HEK293 (cell line): ENCODE measurements around the gene CST1.
"Not testable (repeated sequence)": the region's sequence is repeated elsewhere in the genome, so short reads cannot be mapped to it uniquely, and the experiment has no call there.

Experiments used
- CTCF ChIA-PET: fragments of 350-600 bp; formaldehyde crosslinking; extraction: SDS; loops from one replicate; lab custom pipeline; 2021; ENCODE audit warnings: antibody characterized with exemption; lab: Yijun Ruan, JAX
- POLR2A ChIA-PET: fragments of 300-600 bp; formaldehyde crosslinking; extraction: SDS; loops from one replicate; lab custom pipeline; 2020; ENCODE audit warnings: antibody characterized with exemption, inconsistent platforms; lab: Yijun Ruan, JAX
- H3K27ac ChIP-seq: fragments of 200-500 bp; sonication (Bioruptor generic); 2 replicates; pipeline ENCODE4 v1.5.1; 2014; ENCODE audit warnings: low read depth, low read length, control low read depth, inconsistent platforms; ENCODE audit errors: extremely low read depth
- H3K36me3 ChIP-seq, 2 experiments: fragments of 200-500 bp in 1 of 2; sonication (Bioruptor generic) in 1 of 2; 1 replicate in 1 of 2; 2 replicates in 1 of 2; pipeline ENCODE4 v1.5.1; 2014 to 2017; ENCODE audit warnings: inconsistent platforms in 2 of 2, low read length in 2 of 2; ENCODE audit not compliant: control insufficient read depth in 2 of 2, insufficient read depth in 1 of 2
- H3K4me1 ChIP-seq: fragments of 200-500 bp; sonication (Bioruptor generic); 2 replicates; pipeline ENCODE4 v1.5.1; 2014; ENCODE audit warnings: mild to moderate bottlenecking, low read length, inconsistent platforms; ENCODE audit not compliant: control insufficient read depth, insufficient read depth
- H3K4me3 ChIP-seq: 2 replicates; pipeline ENCODE4 v1.5.1; 2011; ENCODE audit warnings: low read depth, mild to moderate bottlenecking, control low read depth, low read length, moderate library complexity
- H3K9me3 ChIP-seq: fragments of 200-500 bp; sonication (Bioruptor generic); 2 replicates; pipeline ENCODE4 v1.5.1; 2014; ENCODE audit warnings: low read depth, low read length, inconsistent platforms; ENCODE audit not compliant: control insufficient read depth, insufficient read depth
- GLIS2 ChIP-seq: fragments of 450-650 bp; formaldehyde crosslinking; IDR thresholded peaks from 2 replicates; pipeline ENCODE4 v1.5.1; 2016; ENCODE audit warnings: missing biosample characterization, missing genetic modification characterization
- HIC1 ChIP-seq: fragments of 450-650 bp; formaldehyde crosslinking; IDR thresholded peaks from 2 replicates; pipeline ENCODE4 v1.5.1; 2016; ENCODE audit warnings: missing biosample characterization, missing genetic modification characterization
- REST ChIP-seq: fragments of 450-650 bp; formaldehyde crosslinking; IDR thresholded peaks from 2 replicates; pipeline ENCODE4 v1.5.1; 2016; ENCODE audit warnings: missing biosample characterization, missing genetic modification characterization
- ZNF10 ChIP-seq: fragments of 450-650 bp; formaldehyde crosslinking; IDR thresholded peaks from 2 replicates; pipeline ENCODE4 v1.5.1; 2017; ENCODE audit warnings: missing biosample characterization, missing genetic modification characterization
- ZNF114 ChIP-seq: fragments of 450-650 bp; formaldehyde crosslinking; IDR thresholded peaks from 2 replicates; pipeline ENCODE4 v1.5.0; 2017; ENCODE audit warnings: missing biosample characterization, missing genetic modification characterization
- ZNF121 ChIP-seq: fragments of 450-650 bp; formaldehyde crosslinking; IDR thresholded peaks from 2 replicates; pipeline ENCODE4 v1.5.1; 2016; ENCODE audit warnings: missing biosample characterization, missing genetic modification characterization
- ZNF248 ChIP-seq: fragments of 450-650 bp; formaldehyde crosslinking; IDR thresholded peaks from 2 replicates; pipeline ENCODE4 v1.5.1; 2017; ENCODE audit warnings: missing biosample characterization, missing genetic modification characterization
- ZNF266 ChIP-seq: fragments of 450-650 bp; formaldehyde crosslinking; IDR thresholded peaks from 2 replicates; pipeline ENCODE4 v1.5.1; 2016; ENCODE audit warnings: missing biosample characterization, missing genetic modification characterization, low read depth
- ZNF335 ChIP-seq: fragments of 450-650 bp; formaldehyde crosslinking; conservative IDR thresholded peaks from 2 replicates; pipeline ENCODE4 v1.5.1; 2016; ENCODE audit warnings: missing biosample characterization, missing genetic modification characterization
- ZNF423 ChIP-seq: fragments of 450-650 bp; formaldehyde crosslinking; IDR thresholded peaks from 2 replicates; pipeline ENCODE4 v1.5.1; 2016; ENCODE audit warnings: missing biosample characterization, missing genetic modification characterization
- ZNF571 ChIP-seq: fragments of 450-650 bp; formaldehyde crosslinking; IDR thresholded peaks from 2 replicates; pipeline ENCODE4 v1.5.0; 2017; ENCODE audit warnings: missing biosample characterization, missing genetic modification characterization
- ZNF585B ChIP-seq: fragments of 450-650 bp; formaldehyde crosslinking; IDR thresholded peaks from 2 replicates; pipeline ENCODE4 v1.5.1; 2016; ENCODE audit warnings: missing biosample characterization, missing genetic modification characterization
- ZNF645 ChIP-seq: fragments of 450-650 bp; formaldehyde crosslinking; IDR thresholded peaks from 2 replicates; pipeline ENCODE4; 2016; ENCODE audit warnings: missing biosample characterization, missing genetic modification characterization
- ZNF747 ChIP-seq: fragments of 450-650 bp; formaldehyde crosslinking; IDR thresholded peaks from 2 replicates; pipeline ENCODE4 v1.5.1; 2016; ENCODE audit warnings: missing biosample characterization, missing genetic modification characterization
- ZSCAN16 ChIP-seq: fragments of 450-650 bp; formaldehyde crosslinking; IDR thresholded peaks from 2 replicates; pipeline ENCODE4 v1.5.1; 2016; ENCODE audit warnings: missing biosample characterization, missing genetic modification characterization
- ZSCAN4 ChIP-seq: fragments of 450-650 bp; formaldehyde crosslinking; IDR thresholded peaks from 2 replicates; pipeline ENCODE4 v1.5.1; 2017; ENCODE audit warnings: missing biosample characterization, missing genetic modification characterization

The CST1 gene

GRCh38 chr20:23745247-23745646, 5.5 kb downstream of the CST1 start (continued):
- TF ChIP-seq ZNF645 (no peak), ZNF747 (tag by site-specific recombination) (no peak), ZNF423 (tag by site-specific recombination) (no peak), HIC1 (tag by site-specific recombination) (no peak), ZNF10 (no peak), ZSCAN4 (no peak)

GRCh38 chr20:23744817-23745216, 5.9 kb downstream of the CST1 start:
- Histone ChIP-seq H3K9me3 (no peaks in the 10 kb centered on the region), H3K27ac (no peak overlapping the region), H3K36me3 (no peaks in the 10 kb centered on the region), H3K4me3 (no peak overlapping the region), H3K4me1 (no peaks in the 10 kb centered on the region)
- CTCF ChIA-PET: no interaction called here
- POLR2A ChIA-PET: no interaction called here
- no peak for TF ChIP-seq ZNF571
- TF ChIP-seq ZNF266 (tag by site-specific recombination): no peak
- TF ChIP-seq ZNF114 (tag by site-specific recombination): no peak
- TF ChIP-seq ZNF121 (tag by site-specific recombination): no peak
- TF ChIP-seq ZNF248 (tag by site-specific recombination): no peak
- no peak for TF ChIP-seq ZNF585B (tag by site-specific recombination)
- TF ChIP-seq REST (tag by site-specific recombination): no peak
- no peak for TF ChIP-seq ZNF335 (tag by site-specific recombination)
- TF ChIP-seq GLIS2 (tag by site-specific recombination): no peak
- TF ChIP-seq ZSCAN16: no peak

GRCh38 chr20:23735391-23735790, 15.3 kb downstream of the CST1 start:
- H3K36me3 ChIP-seq, POLR2A ChIA-PET, H3K4me3 ChIP-seq, H3K27ac ChIP-seq, H3K9me3 ChIP-seq, CTCF ChIA-PET, H3K4me1 ChIP-seq: not testable (repeated sequence)

- H3K4me1 ChIP-seq, POLR2A ChIA-PET, CTCF ChIA-PET, H3K27ac ChIP-seq, H3K36me3 ChIP-seq, H3K4me3 ChIP-seq, H3K9me3 ChIP-seq: not testable (repeated sequence)
These were observed 15.8 kb downstream of the CST1 start for GRCh38 chr20:23734949-23735348.

- H3K4me3 ChIP-seq, H3K4me1 ChIP-seq, H3K27ac ChIP-seq, CTCF ChIA-PET, POLR2A ChIA-PET, H3K36me3 ChIP-seq, H3K9me3 ChIP-seq: not testable (repeated sequence)
These were observed 16.3 kb downstream of the CST1 start for GRCh38 chr20:23734440-23734839.
